ENCODE results near the gene MGAT4B. TPM values are rescaled to one million over a fixed set of nuclear protein-coding genes. Genes with fewer than 3 reads are reported as not detected.
"Not testable (repeated sequence)": the region's sequence is repeated elsewhere in the genome, so short reads cannot be mapped to it uniquely, and the experiment has no call there.

The MGAT4B gene
- total RNA-seq, 1 experiment from 2014 or later, result 59.5 TPM

- no peaks in the 10 kb centered on the region for H3K4me1 ChIP-seq (ENCODE audit: insufficient read depth, low read length, poor library complexity, severe bottlenecking)
- ChIA-PET POLR2A (ENCODE audit: low non-redundant PET) (no interaction called here), CTCF (no interaction called here)
- no peak for DNase-seq (ENCODE audit: low spot score)
- TF ChIP-seq CTCF (conservative IDR thresholded peaks at IDR 0.05; ENCODE audit: low read depth, low read length) (no peak), EZH2 (IDR thresholded peaks at IDR 0.05; ENCODE audit: borderline replicate concordance, low read depth, low read length, poor library complexity, severe bottlenecking) (no peak)
- intact Hi-C loops (cut with micrococcal nuclease; ENCODE audit: unreplicated experiment), result no loop called here
- no peak overlapping the region for H3K4me3 ChIP-seq (ENCODE audit: low read depth, low read length, poor library complexity, severe bottlenecking)
- no peaks in the 10 kb centered on the region for H3K9me3 ChIP-seq (ENCODE audit: low read depth, low read length, poor library complexity, severe bottlenecking)
- H3K36me3 ChIP-seq (ENCODE audit: insufficient read depth, low read length, poor library complexity, severe bottlenecking), result peaks cover 23% of the 10 kb centered on the region
- BruUV-seq (replicated peaks), result no TSS peak
- H3K27ac ChIP-seq (ENCODE audit: low read depth, low read length, poor library complexity, severe bottlenecking), result no peak overlapping the region
- H3K27me3 ChIP-seq (replicated peaks; ENCODE audit: insufficient read depth, low read depth, low read length, poor library complexity), result no peaks in the 10 kb centered on the region
Measured at GRCh38 chr5:179839328-179840256, 32.9 kb upstream of the MGAT4B start.

- no peaks in the 10 kb centered on the region for H3K9me3 ChIP-seq (ENCODE audit: low read depth, low read length, poor library complexity, severe bottlenecking)
- peaks cover 41% of the 10 kb centered on the region for H3K36me3 ChIP-seq (ENCODE audit: insufficient read depth, low read length, poor library complexity, severe bottlenecking)
- no peak overlapping the region for H3K27ac ChIP-seq (ENCODE audit: low read depth, low read length, poor library complexity, severe bottlenecking)
- no peaks in the 10 kb centered on the region for H3K27me3 ChIP-seq (replicated peaks; ENCODE audit: insufficient read depth, low read depth, low read length, poor library complexity)
- no peak for DNase-seq (ENCODE audit: low spot score)
- POLR2A ChIA-PET (ENCODE audit: low non-redundant PET), result no interaction called here
- intact Hi-C loops (cut with micrococcal nuclease; ENCODE audit: unreplicated experiment), result no loop called here
- CTCF ChIA-PET, result no interaction called here
- BruUV-seq (replicated peaks), result no TSS peak
- TF ChIP-seq CTCF (conservative IDR thresholded peaks at IDR 0.05; ENCODE audit: low read depth, low read length), result no peak
- TF ChIP-seq EZH2 (IDR thresholded peaks at IDR 0.05; ENCODE audit: borderline replicate concordance, low read depth, low read length, poor library complexity, severe bottlenecking), result no peak
- no peak overlapping the region for H3K4me3 ChIP-seq (ENCODE audit: low read depth, low read length, poor library complexity, severe bottlenecking)
- no peaks in the 10 kb centered on the region for H3K4me1 ChIP-seq (ENCODE audit: insufficient read depth, low read length, poor library complexity, severe bottlenecking)
Measured at GRCh38 chr5:179837076-179838011, 30.7 kb upstream of the MGAT4B start.

GRCh38 chr5:179836225-179837019, 29.8 kb upstream of the MGAT4B start:
- H3K36me3 ChIP-seq (ENCODE audit: insufficient read depth, low read length, poor library complexity, severe bottlenecking), result peaks cover 44% of the 10 kb centered on the region
- BruUV-seq (replicated peaks), result TSS peak; percentile 47
- intact Hi-C loops (cut with micrococcal nuclease; ENCODE audit: unreplicated experiment), result no loop called here
- no peak for DNase-seq (ENCODE audit: low spot score)
- H3K27me3 ChIP-seq (replicated peaks; ENCODE audit: insufficient read depth, low read depth, low read length, poor library complexity), result no peaks in the 10 kb centered on the region
- no peak overlapping the region for H3K27ac ChIP-seq (ENCODE audit: low read depth, low read length, poor library complexity, severe bottlenecking)
- ChIA-PET POLR2A (ENCODE audit: low non-redundant PET) (no interaction called here), CTCF (interaction anchor here (0.6 kb wide), 1 partner anchor 225 kb away, joined by 4 read pairs; no protein-coding TSS in a partner anchor)
- TF ChIP-seq EZH2 (IDR thresholded peaks at IDR 0.05; ENCODE audit: borderline replicate concordance, low read depth, low read length, poor library complexity, severe bottlenecking) (no peak), CTCF (conservative IDR thresholded peaks at IDR 0.05; ENCODE audit: low read depth, low read length) (no peak)
- H3K9me3 ChIP-seq (ENCODE audit: low read depth, low read length, poor library complexity, severe bottlenecking), result no peaks in the 10 kb centered on the region
- H3K4me3 ChIP-seq (ENCODE audit: low read depth, low read length, poor library complexity, severe bottlenecking), result no peak overlapping the region
- H3K4me1 ChIP-seq (ENCODE audit: insufficient read depth, low read length, poor library complexity, severe bottlenecking), result no peaks in the 10 kb centered on the region

GRCh38 chr5:179834871-179835270, 28.2 kb upstream of the MGAT4B start:
- CTCF ChIA-PET; DNase-seq (ENCODE audit: low spot score); H3K27me3 ChIP-seq (replicated peaks; ENCODE audit: insufficient read depth, low read depth, low read length, poor library complexity); H3K27ac ChIP-seq (ENCODE audit: low read depth, low read length, poor library complexity, severe bottlenecking); H3K4me3 ChIP-seq (ENCODE audit: low read depth, low read length, poor library complexity, severe bottlenecking); POLR2A ChIA-PET (ENCODE audit: low non-redundant PET); H3K9me3 ChIP-seq (ENCODE audit: low read depth, low read length, poor library complexity, severe bottlenecking); H3K4me1 ChIP-seq (ENCODE audit: insufficient read depth, low read length, poor library complexity, severe bottlenecking); intact Hi-C loops (cut with micrococcal nuclease; ENCODE audit: unreplicated experiment); BruUV-seq (replicated peaks): not testable (repeated sequence)
- peaks cover 52% of the 10 kb centered on the region for H3K36me3 ChIP-seq (ENCODE audit: insufficient read depth, low read length, poor library complexity, severe bottlenecking)
